ENCODE data around the gene CYP4Z1.
"Not testable (repeated sequence)": the region's sequence is repeated elsewhere in the genome, so short reads cannot be mapped to it uniquely, and the experiment has no call there.

Gene CYP4Z1

DNA sequence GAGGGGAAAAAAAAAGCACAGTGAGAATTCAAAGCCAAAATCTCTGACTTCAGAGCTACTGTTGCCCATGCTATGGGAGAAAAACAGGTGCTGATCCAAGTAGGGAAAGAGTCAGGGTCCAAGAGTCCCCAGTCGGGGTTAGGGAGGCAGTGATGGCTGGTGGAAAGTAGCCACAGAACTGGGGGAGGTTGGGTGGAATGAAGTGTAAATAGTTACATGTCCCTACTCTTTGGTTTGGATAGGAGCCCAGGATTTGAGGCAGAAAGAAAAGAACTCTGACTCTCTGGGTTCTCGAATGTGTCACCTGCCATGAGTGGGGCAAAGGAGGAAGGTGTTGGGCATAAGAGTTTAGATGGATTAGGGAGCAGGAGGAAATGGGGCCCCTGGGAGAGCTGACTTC, 61.8 kb downstream of the CYP4Z1 start:
- DNase-seq: not testable (repeated sequence)

DNA sequence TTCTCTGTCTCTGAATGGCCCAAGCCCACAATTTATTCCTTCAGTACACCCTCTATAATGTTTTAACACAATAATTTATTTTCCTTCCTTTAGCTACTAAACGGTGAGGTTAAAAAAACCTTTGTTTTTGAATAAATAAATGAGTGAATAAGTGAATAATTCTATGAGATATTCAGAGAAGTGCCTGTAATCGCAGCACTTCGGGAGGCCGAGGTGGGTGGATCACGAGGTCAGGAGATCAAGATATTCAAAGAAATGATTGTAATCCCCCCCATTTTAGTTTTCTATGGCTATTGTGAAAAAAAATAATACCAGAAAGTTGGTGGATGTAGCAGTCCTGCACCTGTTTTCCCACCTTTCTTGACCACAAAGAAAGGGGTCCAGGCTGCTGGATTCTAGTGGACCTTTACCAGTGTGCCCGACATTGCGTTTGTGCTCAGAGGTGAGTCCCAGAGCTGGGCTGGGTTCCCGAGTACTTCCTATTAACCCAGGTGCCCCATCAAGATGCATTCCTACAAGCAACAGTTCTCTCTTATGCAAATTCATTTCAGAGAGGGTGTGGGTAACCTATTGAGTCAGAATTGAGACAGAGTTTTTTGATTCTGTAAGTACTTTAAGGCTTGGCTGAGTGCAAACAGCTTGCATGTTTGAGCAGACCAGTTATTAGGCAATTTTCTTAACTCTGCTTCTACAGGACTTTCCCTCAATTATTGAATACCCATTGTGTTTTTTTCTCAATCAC, 62.6 kb downstream of the CYP4Z1 start:
- not testable (repeated sequence) for DNase-seq

DNA sequence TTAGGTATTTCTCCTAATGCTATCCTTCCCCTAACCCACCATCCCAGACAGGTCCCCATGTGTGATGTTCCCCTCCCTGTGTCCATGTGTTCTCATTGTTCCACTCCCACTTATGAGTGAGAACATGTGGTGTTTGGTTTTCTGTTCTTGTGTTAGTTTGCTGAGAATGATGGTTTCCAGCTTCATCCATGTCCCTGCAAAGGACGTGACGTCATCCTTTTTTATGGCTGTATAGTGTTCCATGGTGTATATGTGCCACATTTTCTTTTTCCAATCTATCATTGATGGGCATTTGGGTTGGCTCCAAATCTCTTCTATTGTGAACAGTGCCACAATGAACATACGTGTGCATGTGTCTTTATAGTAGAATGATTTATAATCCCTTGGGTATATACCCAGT, 65.6 kb downstream of the CYP4Z1 start:
- DNase-seq: not testable (repeated sequence)

DNA sequence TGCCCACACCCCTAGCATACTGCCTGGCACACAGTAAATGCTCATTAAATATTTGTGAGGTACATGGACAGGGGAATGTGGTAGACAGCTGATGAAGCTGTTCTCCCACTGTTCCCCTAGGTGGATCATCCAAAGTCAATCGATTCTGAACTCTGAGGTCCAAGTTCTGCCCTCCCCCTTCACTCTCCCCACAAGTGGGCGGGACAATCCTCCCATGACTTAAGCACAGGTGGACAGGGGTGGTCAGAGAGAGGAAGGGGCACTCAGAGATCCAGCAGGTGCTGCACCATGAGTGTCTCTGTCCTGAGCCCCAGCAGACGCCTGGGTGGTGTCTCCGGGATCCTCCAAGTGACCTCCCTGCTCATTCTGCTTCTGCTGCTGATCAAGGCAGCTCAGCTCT, 70.2 kb downstream of the CYP4Z1 start, which contains the start of gene CYP4A22:
CYP4A22 (plus strand) TSS at position 244 of the 400 bp plus-strand sequence; CDS start at position 289, 45 bp downstream.
- DNase-seq: no peak

DNA sequence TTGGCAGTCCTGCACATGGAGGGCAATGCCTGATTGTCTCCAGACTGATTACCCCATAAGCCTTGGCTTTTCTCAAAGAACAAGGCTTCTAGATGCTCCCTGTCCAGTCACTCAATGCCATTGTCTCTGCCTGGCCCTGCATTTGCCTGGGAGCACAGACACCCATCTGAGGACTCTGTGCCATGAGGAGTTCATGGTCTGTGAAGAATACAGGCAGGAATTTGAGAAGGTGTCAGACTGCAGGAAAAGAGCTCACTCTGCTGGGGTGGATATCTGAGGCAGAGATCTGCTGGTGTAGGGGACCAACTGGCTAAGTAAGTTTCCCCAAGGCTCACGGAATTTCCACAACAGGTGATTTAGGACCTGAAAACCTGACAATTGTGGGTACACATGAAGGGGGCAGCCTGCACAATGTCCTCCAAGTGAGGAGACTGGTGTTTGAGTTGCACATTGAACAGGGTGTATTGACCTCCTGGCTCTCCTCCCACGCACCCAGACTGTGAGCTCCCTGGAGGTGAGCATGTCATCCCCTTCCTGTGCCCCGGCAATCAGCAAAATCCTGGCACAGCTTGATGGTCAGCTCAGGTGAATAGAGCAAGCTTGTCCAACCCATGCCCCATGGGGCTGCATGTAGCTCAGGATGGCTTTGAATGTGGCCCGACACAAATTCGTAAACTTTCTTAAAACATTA, 71.0 kb downstream of the CYP4Z1 start:
- DNase-seq: no peak

DNA sequence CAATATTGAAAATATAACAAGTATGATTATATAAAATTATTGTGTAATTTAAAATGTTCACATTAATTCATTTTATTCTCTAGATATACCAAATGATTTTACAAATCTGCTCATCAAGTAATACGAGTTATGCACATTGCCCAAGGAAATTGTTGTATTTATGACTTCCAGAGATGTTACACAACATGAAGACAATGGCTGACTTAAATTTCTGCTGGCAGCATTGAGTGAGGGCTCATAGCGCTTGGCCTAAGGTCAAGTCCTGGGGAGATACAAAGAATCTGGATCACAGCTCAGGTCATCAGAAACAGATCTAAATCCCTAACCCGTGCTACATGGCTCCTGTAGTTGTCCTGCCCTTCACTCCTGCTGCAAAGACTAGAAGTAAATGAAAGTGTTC, 73.3 kb downstream of the CYP4Z1 start:
- not testable (repeated sequence) for DNase-seq

DNA sequence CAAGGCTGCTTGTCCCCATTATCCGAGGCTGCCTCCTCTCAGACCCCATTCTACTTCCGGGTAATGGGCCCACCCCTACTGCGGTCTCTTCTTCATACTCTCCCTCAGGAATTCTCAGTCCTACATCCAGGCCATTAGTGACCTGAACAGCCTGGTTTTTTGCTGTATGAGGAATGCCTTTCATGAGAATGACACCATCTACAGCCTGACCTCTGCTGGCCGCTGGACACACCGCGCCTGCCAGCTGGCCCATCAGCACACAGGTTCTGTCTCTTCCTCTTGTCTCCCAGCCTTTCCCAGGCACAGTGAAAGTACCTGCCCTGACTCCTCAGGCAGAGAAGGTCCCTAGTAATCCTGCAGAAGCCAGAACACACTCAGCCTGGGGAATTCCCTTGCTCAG, 76.6 kb downstream of the CYP4Z1 start:
- not testable (repeated sequence) for DNase-seq

DNA sequence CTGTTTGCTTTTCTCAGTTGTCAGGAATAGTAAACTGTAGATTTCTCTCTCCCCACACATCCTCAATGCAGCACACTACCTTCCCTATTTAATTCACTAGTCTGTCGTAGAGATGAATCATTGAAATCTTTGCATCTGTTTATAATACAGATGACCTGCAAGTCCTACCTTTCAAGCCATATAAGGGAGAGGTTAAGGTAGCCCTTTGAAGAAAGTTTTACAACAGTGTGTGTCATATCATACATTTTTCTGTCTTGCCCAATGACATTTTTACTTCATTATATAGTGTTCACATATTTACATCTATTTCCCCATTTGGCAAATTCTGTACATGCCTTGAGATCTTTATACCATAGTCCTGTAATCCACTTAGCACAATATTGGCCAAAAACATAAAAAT, 79.5 kb downstream of the CYP4Z1 start:
- not testable (repeated sequence) for DNase-seq

DNA sequence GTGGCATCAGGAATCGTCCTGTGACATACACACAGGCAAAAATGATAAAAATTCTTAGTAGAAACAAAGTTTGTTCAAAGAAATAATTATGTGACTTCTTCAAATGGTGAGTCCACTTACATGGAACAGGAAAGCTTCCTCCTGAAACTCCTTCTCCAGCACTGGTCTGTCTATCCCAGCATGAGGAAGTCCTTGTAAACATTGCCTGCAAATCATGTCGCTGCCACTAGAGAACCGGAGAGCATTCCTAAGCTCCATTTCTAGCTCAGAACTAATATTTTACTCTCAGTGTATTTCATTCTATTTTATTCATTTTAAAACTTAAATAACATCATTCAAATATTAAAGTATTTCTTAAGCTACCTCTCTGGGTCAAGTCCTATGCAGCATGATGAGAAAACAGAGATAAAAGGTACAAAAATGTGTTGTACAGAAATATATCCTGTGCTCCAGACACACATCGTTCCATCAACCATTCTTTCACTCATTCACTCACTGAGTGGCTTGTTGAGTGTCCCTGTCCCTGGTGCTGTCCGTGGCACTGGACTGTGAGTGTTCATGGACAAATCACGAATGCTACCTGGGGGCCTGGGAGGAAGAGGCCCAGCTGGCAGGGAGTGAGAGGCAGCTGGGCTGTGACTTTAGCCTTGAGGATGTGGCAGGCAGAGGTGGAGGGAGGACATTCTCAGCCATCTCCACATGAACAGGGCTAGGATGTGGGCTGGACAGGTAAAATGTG, 80.2 kb downstream of the CYP4Z1 start:
- no peak for DNase-seq

DNA sequence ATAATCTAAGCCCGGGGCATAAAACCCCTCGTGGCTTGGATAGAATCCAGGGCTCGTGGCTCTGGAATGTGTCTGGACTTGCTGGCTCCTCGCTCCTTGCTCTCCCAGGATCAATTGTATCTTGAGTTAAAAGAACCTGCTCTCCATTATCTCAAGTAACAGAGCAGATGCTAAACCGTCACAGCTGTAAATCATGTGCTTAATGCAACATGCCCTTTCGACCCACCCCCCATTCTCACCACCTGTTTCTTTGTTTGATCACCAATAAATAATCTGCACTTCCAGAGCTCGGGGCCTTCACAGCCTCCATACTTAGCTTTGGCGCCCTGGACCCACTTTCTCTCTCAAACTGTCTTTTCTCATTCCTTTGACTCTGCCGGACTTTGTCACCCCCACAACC, 82.1 kb downstream of the CYP4Z1 start:
- DNase-seq: not testable (repeated sequence)

DNA sequence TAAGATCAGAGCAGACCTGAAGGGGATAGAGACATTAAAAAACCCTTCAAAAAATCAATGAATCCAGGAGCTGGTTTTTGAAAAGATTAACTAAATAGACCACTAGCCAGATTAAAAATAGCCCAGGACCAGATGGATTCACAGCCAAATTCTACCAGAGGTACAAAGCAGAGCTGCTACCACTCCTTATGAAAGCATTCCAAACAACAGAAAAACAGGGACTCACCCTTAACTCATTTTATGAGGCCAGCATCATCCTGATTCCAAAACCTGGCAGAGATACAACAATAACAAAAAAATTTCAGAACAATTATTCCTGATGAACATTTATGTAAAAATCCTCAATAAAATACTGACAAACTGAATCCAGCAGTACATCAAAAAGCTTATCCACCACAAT, 89.4 kb downstream of the CYP4Z1 start:
- DNase-seq: not testable (repeated sequence)

DNA sequence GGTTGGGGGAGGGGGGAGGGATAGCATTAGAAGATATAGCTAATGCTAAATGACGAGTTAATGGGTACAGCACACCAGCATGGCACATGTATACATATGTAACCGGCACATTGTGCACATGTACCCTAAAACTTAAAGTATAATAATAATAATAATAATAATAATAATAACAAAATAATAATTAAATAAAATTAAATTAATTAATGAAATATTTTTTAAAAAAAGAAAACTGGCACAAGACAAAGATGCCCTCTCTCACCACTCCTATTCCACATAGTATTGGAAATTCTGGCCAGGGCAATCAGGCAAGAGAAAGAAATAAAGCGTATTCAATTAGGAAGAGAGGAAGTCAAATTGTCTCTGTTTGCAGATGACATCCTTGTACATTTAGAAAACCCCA, 90.9 kb downstream of the CYP4Z1 start:
- DNase-seq: not testable (repeated sequence)

DNA sequence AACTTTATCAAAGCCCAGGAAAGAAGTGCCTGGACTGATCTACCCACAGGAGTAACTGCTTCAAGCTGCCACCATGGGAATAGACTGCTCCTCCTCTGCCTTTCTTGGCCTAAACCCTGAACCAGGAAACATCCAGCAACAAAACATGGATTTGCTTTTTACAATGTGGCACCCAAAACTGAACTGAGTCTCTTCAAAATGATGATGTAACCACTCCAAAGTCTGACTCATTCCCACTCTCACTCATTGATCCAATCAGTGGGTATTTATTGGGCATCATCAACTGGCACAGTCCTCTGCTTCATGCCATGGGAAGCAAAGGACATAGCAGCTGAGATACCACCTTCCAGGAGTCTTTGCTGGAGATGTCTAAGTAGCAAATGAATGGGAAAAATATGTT, 93.7 kb downstream of the CYP4Z1 start:
- no peak for DNase-seq

DNA sequence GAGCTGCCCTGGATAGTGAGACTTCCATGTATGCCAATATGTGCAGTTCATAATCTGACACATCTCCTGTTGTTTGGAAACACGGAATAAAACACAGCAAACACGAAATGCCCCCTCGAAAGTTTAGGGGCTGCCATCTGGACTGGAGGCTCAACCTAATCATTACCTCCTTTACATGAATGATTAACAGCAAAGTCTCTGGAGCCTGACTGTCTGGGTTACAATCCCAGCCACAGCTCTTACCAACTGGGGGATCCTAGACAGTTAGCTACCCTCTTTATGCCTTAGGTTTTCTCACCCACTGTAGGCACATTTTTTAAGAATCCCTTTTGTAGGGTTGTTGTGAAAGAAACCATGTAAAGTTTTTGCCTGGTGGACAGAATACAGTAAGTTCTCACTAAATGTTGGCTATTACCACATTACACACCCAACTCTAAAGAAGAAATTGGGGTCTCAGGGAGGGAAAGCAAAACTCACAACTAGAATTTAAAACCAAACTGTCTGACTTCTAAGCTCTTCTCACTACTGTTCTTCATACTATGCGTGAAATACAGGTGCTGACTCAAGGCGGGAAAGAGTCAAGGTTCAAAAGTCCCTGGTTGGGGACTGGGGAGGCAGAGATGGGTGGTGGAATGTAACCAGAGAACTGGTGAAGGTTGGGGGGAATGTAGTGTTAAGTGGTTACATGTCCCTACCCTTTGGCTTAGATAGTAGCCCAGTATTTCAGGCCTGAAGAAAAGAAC, 94.4 kb downstream of the CYP4Z1 start:
- no peak for DNase-seq

DNA sequence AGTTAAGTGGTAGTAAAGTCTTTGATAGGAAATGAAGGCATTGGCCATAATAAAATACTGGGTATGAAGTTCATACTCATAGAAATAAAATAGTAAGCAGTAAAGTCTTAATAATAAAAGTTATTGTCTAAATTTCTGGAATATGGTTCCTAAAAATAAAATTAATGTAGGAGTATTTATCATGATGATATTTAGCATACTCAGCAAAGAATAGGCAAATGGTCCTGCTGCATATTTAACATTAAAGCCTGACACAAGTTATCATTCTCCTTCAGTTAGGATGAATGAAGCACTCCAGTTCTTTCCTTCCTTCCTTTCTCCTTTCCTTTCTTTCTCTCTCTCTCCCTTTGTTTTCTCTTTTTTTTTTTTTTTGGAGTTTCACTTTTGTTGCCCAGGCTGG, 97.5 kb downstream of the CYP4Z1 start:
- no peak for DNase-seq
